ENCODE data around the gene CREB3L2. TPM values are rescaled to one million over a fixed set of nuclear protein-coding genes. Genes with fewer than 3 reads are reported as not detected.

CREB3L2 gene
- polyA plus RNA-seq, 3 donors: 6.9 to 12.9 (median 11.9) TPM

DNA sequence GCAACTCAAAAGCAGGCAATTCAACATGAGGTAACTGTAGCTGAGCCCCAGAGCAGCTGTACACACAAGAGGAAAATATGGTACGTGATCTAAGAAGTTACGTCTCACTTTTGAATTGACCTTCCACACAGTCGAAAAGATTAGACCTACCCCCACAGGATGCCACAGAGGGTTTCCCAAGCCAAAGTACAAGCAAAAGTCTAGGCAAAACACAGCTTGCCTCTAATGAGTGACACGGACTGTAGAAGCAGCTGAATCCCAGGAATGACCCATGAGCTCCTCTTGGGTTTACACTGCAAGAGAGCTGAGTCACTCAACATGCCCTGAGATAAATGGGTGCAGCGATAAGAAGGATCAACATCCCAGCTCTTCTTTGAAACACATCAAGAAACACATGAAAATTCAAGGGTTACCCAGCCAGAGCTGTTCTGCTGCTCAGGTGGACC lies 9.8 kb downstream of the CREB3L2 start:
- H3K36me3 Mint-ChIP-seq: peaks cover 7 to 9% of the 10 kb centered on the region in 2 donors
- no peak overlapping the region for H3K4me2 ChIP-seq (replicated peaks; ENCODE audit: extremely low read depth, low read length, poor library complexity, severe bottlenecking)
- H3K4me1 ChIP-seq (ENCODE audit: control insufficient read depth in 1 of 2, insufficient read depth in 2 of 2, low read length in 2 of 2): peaks cover 29 to 30% of the 10 kb centered on the region in 2 donors
- H4K20me1 ChIP-seq (ENCODE audit: insufficient read depth, low read length): peaks cover 21% of the 10 kb centered on the region
- TF ChIP-seq, protein P1, sequence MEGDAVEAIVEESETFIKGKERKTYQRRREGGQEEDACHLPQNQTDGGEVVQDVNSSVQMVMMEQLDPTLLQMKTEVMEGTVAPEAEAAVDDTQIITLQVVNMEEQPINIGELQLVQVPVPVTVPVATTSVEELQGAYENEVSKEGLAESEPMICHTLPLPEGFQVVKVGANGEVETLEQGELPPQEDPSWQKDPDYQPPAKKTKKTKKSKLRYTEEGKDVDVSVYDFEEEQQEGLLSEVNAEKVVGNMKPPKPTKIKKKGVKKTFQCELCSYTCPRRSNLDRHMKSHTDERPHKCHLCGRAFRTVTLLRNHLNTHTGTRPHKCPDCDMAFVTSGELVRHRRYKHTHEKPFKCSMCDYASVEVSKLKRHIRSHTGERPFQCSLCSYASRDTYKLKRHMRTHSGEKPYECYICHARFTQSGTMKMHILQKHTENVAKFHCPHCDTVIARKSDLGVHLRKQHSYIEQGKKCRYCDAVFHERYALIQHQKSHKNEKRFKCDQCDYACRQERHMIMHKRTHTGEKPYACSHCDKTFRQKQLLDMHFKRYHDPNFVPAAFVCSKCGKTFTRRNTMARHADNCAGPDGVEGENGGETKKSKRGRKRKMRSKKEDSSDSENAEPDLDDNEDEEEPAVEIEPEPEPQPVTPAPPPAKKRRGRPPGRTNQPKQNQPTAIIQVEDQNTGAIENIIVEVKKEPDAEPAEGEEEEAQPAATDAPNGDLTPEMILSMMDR (IDR thresholded peaks at IDR 0.05): no peak
- no peaks in the 10 kb centered on the region for H3K27me3 ChIP-seq (ENCODE audit: control insufficient read depth in 2 of 2, insufficient read depth in 2 of 2, low read length in 2 of 2)
- intact Hi-C loops (cut with micrococcal nuclease): no loop called here
- no peak overlapping the region for H3K9ac ChIP-seq (ENCODE audit: insufficient read depth, low read length, poor library complexity, severe bottlenecking)
- H2AFZ ChIP-seq (ENCODE audit: insufficient read depth, low read depth, low read length, poor library complexity, severe bottlenecking): no peak overlapping the region
- peak overlapping the region in 2 of 7 donors; percentile 54 to 58 for H3K27ac Mint-ChIP-seq
- peaks cover 34% of the 10 kb centered on the region for H3K4me1 Mint-ChIP-seq
- no peaks in the 10 kb centered on the region for H3K9me3 ChIP-seq (replicated peaks in 1 of 2; ENCODE audit: control insufficient read depth in 1 of 2, insufficient read depth in 1 of 2, low read length in 2 of 2)
- H3K4me3 Mint-ChIP-seq: no peak overlapping the region
- H3K79me2 ChIP-seq (ENCODE audit: insufficient read depth, low read length): peaks cover 96% of the 10 kb centered on the region
- peaks cover 0 to 4% (median 0%) of the 10 kb centered on the region in 7 donors for H3K9me3 Mint-ChIP-seq
- peaks cover 0 to 2% (median 0%) of the 10 kb centered on the region in 3 donors for H3K27me3 Mint-ChIP-seq (ENCODE audit: low read depth in 3 of 3)
- peak overlapping the region in 1 of 2 donors; percentile 23 for H3K27ac ChIP-seq (ENCODE audit: low read depth in 1 of 2, low read length in 2 of 2)
- 100% methylated on average over 4 of the region's 5 CpGs for WGBS (ENCODE audit: insufficient coverage)
- DNase-seq: no peak
- no peaks in the 10 kb centered on the region for H3K36me3 ChIP-seq (replicated peaks in 1 of 2; ENCODE audit: control insufficient read depth in 1 of 2, insufficient read depth in 2 of 2, low read length in 2 of 2)
- no peak overlapping the region for H3K4me3 ChIP-seq (replicated peaks in 1 of 3; ENCODE audit: low read depth in 2 of 3, low read length in 3 of 3)

DNA sequence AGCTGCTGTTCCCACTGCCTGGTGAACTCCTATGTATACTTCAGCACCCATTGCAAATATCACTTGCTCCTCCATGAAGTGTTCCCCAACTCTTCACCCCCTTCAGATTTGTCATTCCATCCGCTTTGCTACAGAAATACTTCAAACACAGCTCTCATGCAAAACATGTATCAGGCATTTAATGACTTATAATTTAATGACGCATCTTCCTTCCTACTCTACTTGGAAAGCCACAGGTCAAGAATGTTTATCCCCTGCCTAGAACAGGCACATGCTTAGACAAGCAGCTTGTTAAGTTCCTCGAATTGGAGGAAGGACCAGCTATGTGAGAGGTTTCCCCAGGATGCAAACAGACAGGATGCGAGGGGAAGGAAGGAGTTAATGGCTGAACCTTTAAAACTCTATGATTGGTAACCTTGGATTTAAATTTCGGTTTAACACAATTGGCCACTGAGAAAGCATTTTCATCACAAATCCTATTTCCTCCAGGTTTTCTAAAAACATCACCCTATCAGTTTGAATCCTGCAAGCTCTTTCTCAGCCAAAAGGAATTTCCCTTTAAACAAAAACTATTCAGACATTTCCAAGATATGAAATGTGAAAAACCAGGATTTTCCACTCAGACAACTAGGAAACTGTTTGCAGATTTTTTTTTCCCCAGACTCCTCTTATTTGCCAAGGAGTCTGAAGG lies 11.5 kb downstream of the CREB3L2 start:
- no peak overlapping the region for H3K4me3 Mint-ChIP-seq
- no peak overlapping the region for H2AFZ ChIP-seq (ENCODE audit: insufficient read depth, low read depth, low read length, poor library complexity, severe bottlenecking)
- H3K4me3 ChIP-seq (replicated peaks in 1 of 3; ENCODE audit: low read depth in 2 of 3, low read length in 3 of 3): no peak overlapping the region
- WGBS (ENCODE audit: insufficient coverage): 40% methylated on average over 1 of the region's 5 CpGs
- no peak overlapping the region for H3K27ac ChIP-seq (ENCODE audit: low read depth in 1 of 2, low read length in 2 of 2)
- no peak for DNase-seq
- peaks cover 27% of the 10 kb centered on the region for H3K4me1 Mint-ChIP-seq
- H3K36me3 ChIP-seq (replicated peaks in 1 of 2; ENCODE audit: control insufficient read depth in 1 of 2, insufficient read depth in 2 of 2, low read length in 2 of 2): no peaks in the 10 kb centered on the region
- H3K36me3 Mint-ChIP-seq: peaks cover 13 to 15% of the 10 kb centered on the region in 2 donors
- no peaks in the 10 kb centered on the region for H3K27me3 ChIP-seq (ENCODE audit: control insufficient read depth in 2 of 2, insufficient read depth in 2 of 2, low read length in 2 of 2)
- intact Hi-C loops (cut with micrococcal nuclease): no loop called here
- no peak overlapping the region for H3K27ac Mint-ChIP-seq
- no peak overlapping the region for H3K4me2 ChIP-seq (replicated peaks; ENCODE audit: extremely low read depth, low read length, poor library complexity, severe bottlenecking)
- TF ChIP-seq, protein P1 (IDR thresholded peaks at IDR 0.05): no peak
- no peaks in the 10 kb centered on the region for H3K27me3 Mint-ChIP-seq (ENCODE audit: low read depth in 3 of 3)
- H3K9me3 ChIP-seq (replicated peaks in 1 of 2; ENCODE audit: control insufficient read depth in 1 of 2, insufficient read depth in 1 of 2, low read length in 2 of 2): no peaks in the 10 kb centered on the region
- peaks cover 28% of the 10 kb centered on the region for H4K20me1 ChIP-seq (ENCODE audit: insufficient read depth, low read length)
- peaks cover 89% of the 10 kb centered on the region for H3K79me2 ChIP-seq (ENCODE audit: insufficient read depth, low read length)
- H3K9me3 Mint-ChIP-seq: peaks cover 0 to 4% (median 0%) of the 10 kb centered on the region in 7 donors
- peaks cover 12 to 13% of the 10 kb centered on the region in 2 donors for H3K4me1 ChIP-seq (ENCODE audit: control insufficient read depth in 1 of 2, insufficient read depth in 2 of 2, low read length in 2 of 2)
- no peak overlapping the region for H3K9ac ChIP-seq (ENCODE audit: insufficient read depth, low read length, poor library complexity, severe bottlenecking)

Data from CD14-positive monocyte (primary cell).